ENCODE data around the gene PC. TPM values are rescaled to one million over a fixed set of nuclear protein-coding genes. Genes with fewer than 3 reads are reported as not detected.

PC gene
- total and polyA plus RNA-seq, 9 of the 15 experiments (the other 6 are each of a cell fraction or from before 2014, with no cell fraction given) = 0.94 to 38.0 (median 8.7) TPM

- TF ChIP-seq, protein P1, sequence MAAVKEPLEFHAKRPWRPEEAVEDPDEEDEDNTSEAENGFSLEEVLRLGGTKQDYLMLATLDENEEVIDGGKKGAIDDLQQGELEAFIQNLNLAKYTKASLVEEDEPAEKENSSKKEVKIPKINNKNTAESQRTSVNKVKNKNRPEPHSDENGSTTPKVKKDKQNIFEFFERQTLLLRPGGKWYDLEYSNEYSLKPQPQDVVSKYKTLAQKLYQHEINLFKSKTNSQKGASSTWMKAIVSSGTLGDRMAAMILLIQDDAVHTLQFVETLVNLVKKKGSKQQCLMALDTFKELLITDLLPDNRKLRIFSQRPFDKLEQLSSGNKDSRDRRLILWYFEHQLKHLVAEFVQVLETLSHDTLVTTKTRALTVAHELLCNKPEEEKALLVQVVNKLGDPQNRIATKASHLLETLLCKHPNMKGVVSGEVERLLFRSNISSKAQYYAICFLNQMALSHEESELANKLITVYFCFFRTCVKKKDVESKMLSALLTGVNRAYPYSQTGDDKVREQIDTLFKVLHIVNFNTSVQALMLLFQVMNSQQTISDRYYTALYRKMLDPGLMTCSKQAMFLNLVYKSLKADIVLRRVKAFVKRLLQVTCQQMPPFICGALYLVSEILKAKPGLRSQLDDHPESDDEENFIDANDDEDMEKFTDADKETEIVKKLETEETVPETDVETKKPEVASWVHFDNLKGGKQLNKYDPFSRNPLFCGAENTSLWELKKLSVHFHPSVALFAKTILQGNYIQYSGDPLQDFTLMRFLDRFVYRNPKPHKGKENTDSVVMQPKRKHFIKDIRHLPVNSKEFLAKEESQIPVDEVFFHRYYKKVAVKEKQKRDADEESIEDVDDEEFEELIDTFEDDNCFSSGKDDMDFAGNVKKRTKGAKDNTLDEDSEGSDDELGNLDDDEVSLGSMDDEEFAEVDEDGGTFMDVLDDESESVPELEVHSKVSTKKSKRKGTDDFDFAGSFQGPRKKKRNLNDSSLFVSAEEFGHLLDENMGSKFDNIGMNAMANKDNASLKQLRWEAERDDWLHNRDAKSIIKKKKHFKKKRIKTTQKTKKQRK (IDR thresholded peaks at IDR 0.05; ENCODE audit: borderline replicate concordance, low read depth, low read length) = no peak
- TF ChIP-seq RBFOX2 (IDR thresholded peaks at IDR 0.05; ENCODE audit: low read depth, low read length) (no peak), SOX6 (IDR thresholded peaks at IDR 0.05) (peak; percentile 79), CHD2 (IDR thresholded peaks at IDR 0.05; ENCODE audit: low read depth, low read length) (no peak), HINFP (tag; conservative IDR thresholded peaks at IDR 0.05; ENCODE audit: low read depth) (peak; percentile 42; the same call in 1 of the 2 replicates), ZNF444 (CRISPR knock-in tag; IDR thresholded peaks at IDR 0.05) (no peak), PREB (CRISPR knock-in tag; IDR thresholded peaks at IDR 0.05) (no peak), NFIX (CRISPR knock-in tag; IDR thresholded peaks at IDR 0.05; ENCODE audit: low read depth) (no peak), ZBTB7A (IDR thresholded peaks at IDR 0.05; ENCODE audit: borderline replicate concordance, control insufficient read depth, low read depth, low read length) (no peak), ZNF146 (CRISPR knock-in tag; IDR thresholded peaks at IDR 0.05; ENCODE audit: unreplicated experiment) (no peak), NFRKB (IDR thresholded peaks at IDR 0.05; ENCODE audit: low read depth) (no peak), TRIM28 (IDR thresholded peaks at IDR 0.05) (peak; percentile 78; the same call in 1 of the 2 replicates), ZNF785 (CRISPR knock-in tag; IDR thresholded peaks at IDR 0.05) (no peak), ATF4 (CRISPR knock-in tag; IDR thresholded peaks at IDR 0.05) (0 out of 2 replicates have a peak, but pooled peaks have one; percentile 4), U2AF2 (optimal IDR thresholded peaks at IDR 0.05; ENCODE audit: low read depth, low read length) (no peak), ZNF3 (CRISPR knock-in tag; IDR thresholded peaks at IDR 0.05) (no peak), CBX2 (IDR thresholded peaks at IDR 0.05; ENCODE audit: insufficient read depth, low read length, poor library complexity, severe bottlenecking) (no peak), ZNF347 (CRISPR knock-in tag; IDR thresholded peaks at IDR 0.05; ENCODE audit: low read depth) (no peak)
- TF ChIP-seq, protein P2, sequence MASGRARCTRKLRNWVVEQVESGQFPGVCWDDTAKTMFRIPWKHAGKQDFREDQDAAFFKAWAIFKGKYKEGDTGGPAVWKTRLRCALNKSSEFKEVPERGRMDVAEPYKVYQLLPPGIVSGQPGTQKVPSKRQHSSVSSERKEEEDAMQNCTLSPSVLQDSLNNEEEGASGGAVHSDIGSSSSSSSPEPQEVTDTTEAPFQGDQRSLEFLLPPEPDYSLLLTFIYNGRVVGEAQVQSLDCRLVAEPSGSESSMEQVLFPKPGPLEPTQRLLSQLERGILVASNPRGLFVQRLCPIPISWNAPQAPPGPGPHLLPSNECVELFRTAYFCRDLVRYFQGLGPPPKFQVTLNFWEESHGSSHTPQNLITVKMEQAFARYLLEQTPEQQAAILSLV (tag; IDR thresholded peaks at IDR 0.05) = no peak
These were observed 66.1 kb downstream of the PC start (continued) for GRCh38 chr11:66891851-66892660.
